Skeletal muscle satellite cell (primary cell): ENCODE results near the gene CELF2.

ENCODE experiments used
- H3K27me3 ChIP-seq: 2 replicates; pipeline ENCODE4 v1.7.0; 2013; ENCODE audit warnings: low read length; ENCODE audit not compliant: control insufficient read depth, insufficient read depth
- H3K36me3 ChIP-seq: 2 replicates; pipeline ENCODE4 v1.7.0; 2013; ENCODE audit warnings: mild to moderate bottlenecking, control low read depth, low read length; ENCODE audit not compliant: insufficient read depth
- H3K4me1 ChIP-seq: 2 replicates; pipeline ENCODE4 v1.7.0; 2013; ENCODE audit warnings: low read length; ENCODE audit not compliant: control insufficient read depth, insufficient read depth
- H3K4me2 ChIP-seq: 2 replicates; pipeline ENCODE4 v1.7.0; 2013; ENCODE audit warnings: mild to moderate bottlenecking, low read length
- H3K4me3 ChIP-seq: 2 replicates; pipeline ENCODE4 v1.7.0; 2013; ENCODE audit warnings: low read length
- H3K9ac ChIP-seq: 2 replicates; pipeline ENCODE4 v1.7.0; 2013; ENCODE audit warnings: mild to moderate bottlenecking, low read depth, low read length, moderate library complexity
- H3K9me3 ChIP-seq: replicated peaks from 2 replicates; pipeline ENCODE4 v1.7.0; 2013; ENCODE audit warnings: mild to moderate bottlenecking, control low read depth, low read length

CELF2 gene

DNA sequence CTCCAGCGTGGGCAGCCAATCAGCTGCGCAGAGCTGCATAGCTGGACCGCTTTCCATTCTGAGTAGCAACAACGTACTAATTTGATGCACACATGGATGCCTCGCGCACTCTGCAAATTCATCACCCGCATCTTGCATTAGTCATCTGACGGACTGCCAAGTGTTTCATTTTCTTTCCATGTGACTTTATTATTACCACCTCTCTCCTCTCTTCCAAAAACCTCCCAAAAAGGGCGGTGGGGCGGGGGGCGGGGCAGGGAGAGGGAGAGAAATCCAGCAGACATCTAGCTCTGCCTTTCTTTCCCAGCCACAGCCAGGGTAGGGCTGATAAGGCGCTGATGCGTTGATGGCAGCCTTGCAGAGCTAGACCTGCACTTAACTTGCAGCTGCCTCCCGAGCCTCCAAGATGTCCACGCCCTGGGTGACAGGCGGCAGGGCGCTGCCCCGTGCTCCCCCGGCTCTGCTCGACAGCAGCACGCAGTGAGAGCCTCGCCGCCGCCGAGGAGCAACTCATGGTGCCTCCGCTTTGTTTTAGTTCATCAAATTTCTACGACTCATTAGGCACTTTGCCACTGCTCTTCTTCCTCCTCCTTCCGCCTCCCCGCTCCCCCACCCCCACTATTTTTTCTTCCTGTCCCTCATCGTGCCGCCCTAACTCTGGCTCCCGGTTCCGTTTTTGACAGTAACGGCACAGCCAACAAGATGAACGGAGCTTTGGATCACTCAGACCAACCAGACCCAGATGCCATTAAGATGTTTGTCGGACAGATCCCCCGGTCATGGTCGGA, 147.3 kb downstream of the CELF2 start:
- Histone ChIP-seq H3K9ac (no peak overlapping the region), H3K4me3 (no peak overlapping the region), H3K4me1 (peaks cover 4% of the 10 kb centered on the region)

DNA sequence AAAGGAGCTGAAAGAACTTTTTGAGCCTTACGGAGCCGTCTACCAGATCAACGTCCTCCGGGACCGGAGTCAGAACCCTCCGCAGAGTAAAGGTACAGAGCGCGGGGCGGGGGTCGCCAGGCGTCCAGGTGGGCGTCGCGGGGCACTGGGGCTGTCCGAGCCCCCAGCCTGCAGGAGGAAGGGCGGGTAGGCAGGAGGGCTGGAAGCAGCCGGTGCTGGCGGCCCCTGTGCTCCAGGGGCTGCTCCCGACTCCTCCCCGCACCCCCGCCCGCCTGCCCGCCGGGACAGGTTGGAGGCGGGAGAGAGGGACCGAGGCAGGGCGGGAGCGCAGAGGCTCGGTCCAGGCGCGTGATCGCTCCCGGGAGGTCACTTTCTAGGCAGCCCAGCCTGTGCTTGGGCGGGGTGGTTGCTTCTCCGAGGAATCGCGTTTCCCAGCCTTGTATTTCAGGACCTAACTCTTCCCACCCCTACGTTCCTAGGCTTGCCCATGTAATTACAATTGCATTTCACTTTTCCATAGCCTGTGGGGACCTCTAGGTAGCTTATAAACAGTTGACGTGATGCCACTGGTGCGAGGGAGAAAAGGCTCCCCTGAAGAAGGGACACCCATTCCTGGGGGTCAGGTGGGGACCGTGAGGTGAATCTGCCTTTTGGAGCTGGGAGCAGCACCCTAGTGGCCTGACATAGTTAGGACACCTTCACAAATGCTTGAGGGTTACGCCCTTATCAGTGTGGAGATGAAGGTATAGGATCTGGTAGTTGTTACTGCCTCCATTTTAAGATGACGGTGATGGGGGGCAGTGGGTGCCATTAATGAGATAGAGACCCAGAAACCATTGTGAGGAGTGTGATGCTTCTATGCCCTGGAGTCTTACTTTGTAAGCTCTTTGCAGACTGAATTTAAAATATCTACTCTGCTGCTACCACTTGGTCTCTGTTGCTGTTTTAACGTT, 148.2 kb downstream of the CELF2 start:
- H3K4me1 ChIP-seq = peaks cover 4% of the 10 kb centered on the region

More for the DNA sequence above, 147.3 kb downstream of the CELF2 start:
- Histone ChIP-seq H3K4me2 (peak overlapping the region; percentile 51), H3K36me3 (peaks cover 6% of the 10 kb centered on the region), H3K9me3 (no peaks in the 10 kb centered on the region), H3K27me3 (no peaks in the 10 kb centered on the region)

GRCh38 chr10:11166550-11166949, 148.9 kb downstream of the CELF2 start:
- Histone ChIP-seq H3K36me3 (peaks cover 6% of the 10 kb centered on the region), H3K4me2 (no peak overlapping the region), H3K9me3 (no peaks in the 10 kb centered on the region), H3K27me3 (no peaks in the 10 kb centered on the region), H3K9ac (no peak overlapping the region), H3K4me1 (peaks cover 4% of the 10 kb centered on the region), H3K4me3 (no peak overlapping the region)

More for the DNA sequence above, 148.2 kb downstream of the CELF2 start:
- Histone ChIP-seq H3K4me2 (no peak overlapping the region), H3K36me3 (peaks cover 6% of the 10 kb centered on the region), H3K4me3 (no peak overlapping the region), H3K27me3 (no peaks in the 10 kb centered on the region), H3K9ac (no peak overlapping the region), H3K9me3 (no peaks in the 10 kb centered on the region)

- H3K9ac ChIP-seq = no peak overlapping the region
- peaks cover 6% of the 10 kb centered on the region for H3K36me3 ChIP-seq
- no peaks in the 10 kb centered on the region for H3K9me3 ChIP-seq
- peaks cover 4% of the 10 kb centered on the region for H3K4me1 ChIP-seq
- no peak overlapping the region for H3K4me3 ChIP-seq
- no peak overlapping the region for H3K4me2 ChIP-seq
- no peaks in the 10 kb centered on the region for H3K27me3 ChIP-seq
These were observed 149.7 kb downstream of the CELF2 start for GRCh38 chr10:11167233-11167966.

- Histone ChIP-seq H3K9me3 (no peaks in the 10 kb centered on the region), H3K27me3 (no peaks in the 10 kb centered on the region), H3K4me3 (no peak overlapping the region), H3K4me1 (peaks cover 4% of the 10 kb centered on the region), H3K36me3 (peaks cover 6% of the 10 kb centered on the region), H3K9ac (no peak overlapping the region), H3K4me2 (no peak overlapping the region)
These were observed 150.9 kb downstream of the CELF2 start for GRCh38 chr10:11168423-11169090.

- no peak overlapping the region for H3K9ac ChIP-seq
- no peaks in the 10 kb centered on the region for H3K27me3 ChIP-seq
- H3K4me3 ChIP-seq = no peak overlapping the region
- H3K36me3 ChIP-seq = peaks cover 6% of the 10 kb centered on the region
- H3K4me2 ChIP-seq = no peak overlapping the region
- H3K4me1 ChIP-seq = no peaks in the 10 kb centered on the region
- H3K9me3 ChIP-seq = no peaks in the 10 kb centered on the region
These were observed 152.3 kb downstream of the CELF2 start for GRCh38 chr10:11169976-11170375.

GRCh38 chr10:11170574-11170973, 152.9 kb downstream of the CELF2 start:
- Histone ChIP-seq H3K4me3 (no peak overlapping the region), H3K9ac (no peak overlapping the region), H3K9me3 (no peaks in the 10 kb centered on the region), H3K36me3 (peaks cover 6% of the 10 kb centered on the region), H3K4me2 (no peak overlapping the region), H3K27me3 (no peaks in the 10 kb centered on the region), H3K4me1 (no peaks in the 10 kb centered on the region)

DNA sequence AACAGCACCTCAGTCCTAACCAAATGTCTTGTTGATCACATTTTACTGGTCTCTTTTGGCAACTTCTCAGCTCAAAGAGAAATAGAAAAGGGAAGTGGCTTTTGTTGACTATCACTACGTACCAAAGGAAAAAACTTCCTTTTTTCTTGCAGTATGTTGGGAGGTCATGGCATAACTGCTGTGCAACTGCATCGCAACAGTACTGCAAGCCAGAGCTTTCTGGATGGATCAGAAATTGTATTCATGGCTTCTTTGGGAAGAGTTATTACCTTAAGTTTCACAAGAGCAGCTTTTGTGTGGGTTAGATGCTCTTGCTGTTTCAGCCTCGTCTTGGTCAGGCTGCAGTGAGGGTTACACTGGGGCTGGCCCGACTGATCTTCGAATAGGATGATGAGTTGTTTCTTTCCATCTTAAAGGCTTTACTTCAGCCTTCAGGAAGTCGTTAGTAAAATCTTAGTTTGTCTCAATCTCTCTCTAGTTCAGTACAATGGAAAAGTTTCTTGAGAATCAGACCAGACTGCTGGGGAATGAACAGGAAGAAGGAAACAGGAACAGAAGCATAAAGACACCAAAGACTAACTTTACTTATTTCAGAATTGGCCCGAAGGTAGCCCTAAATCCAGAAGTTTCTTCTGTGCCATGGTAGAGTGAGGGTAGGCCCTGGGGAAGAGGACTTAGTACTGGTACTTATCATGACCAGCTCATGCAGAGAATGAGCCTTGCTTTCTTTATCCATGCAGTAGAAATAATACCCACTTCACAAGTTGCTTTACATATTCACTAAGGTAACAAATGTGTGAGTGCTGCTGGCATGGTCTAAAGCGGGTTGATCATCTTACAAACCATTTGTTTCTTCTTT, 153.6 kb downstream of the CELF2 start:
- H3K4me1 ChIP-seq = no peaks in the 10 kb centered on the region
- H3K4me2 ChIP-seq = no peak overlapping the region
- no peaks in the 10 kb centered on the region for H3K27me3 ChIP-seq
- no peak overlapping the region for H3K9ac ChIP-seq
- H3K4me3 ChIP-seq = no peak overlapping the region
- H3K36me3 ChIP-seq = peaks cover 6% of the 10 kb centered on the region
- no peaks in the 10 kb centered on the region for H3K9me3 ChIP-seq

- H3K4me2 ChIP-seq = no peak overlapping the region
- H3K36me3 ChIP-seq = peaks cover 4% of the 10 kb centered on the region
- no peaks in the 10 kb centered on the region for H3K9me3 ChIP-seq
- H3K9ac ChIP-seq = no peak overlapping the region
- no peaks in the 10 kb centered on the region for H3K4me1 ChIP-seq
- H3K4me3 ChIP-seq = no peak overlapping the region
- H3K27me3 ChIP-seq = no peaks in the 10 kb centered on the region
These were observed 155.4 kb downstream of the CELF2 start for GRCh38 chr10:11173042-11173441.

- no peak overlapping the region for H3K9ac ChIP-seq
- no peaks in the 10 kb centered on the region for H3K27me3 ChIP-seq
- no peak overlapping the region for H3K4me3 ChIP-seq
- H3K9me3 ChIP-seq = no peaks in the 10 kb centered on the region
- H3K4me1 ChIP-seq = no peaks in the 10 kb centered on the region
- H3K4me2 ChIP-seq = no peak overlapping the region
- no peaks in the 10 kb centered on the region for H3K36me3 ChIP-seq
These were observed 158.2 kb downstream of the CELF2 start for GRCh38 chr10:11175823-11176243.
